GM12892 (cell line): ENCODE measurements around the gene BRINP2.

Experiments used
- POLR2A ChIP-seq: IDR thresholded peaks from 2 replicates; pipeline ENCODE4 v1.6.1; 2011; ENCODE audit warnings: low read depth, low read length, control low read depth
- POLR2AphosphoS5 ChIP-seq: IDR thresholded peaks from 2 replicates; pipeline ENCODE4 v1.6.1; 2011; ENCODE audit warnings: low read depth, low read length, control low read depth
- TAF1 ChIP-seq: IDR thresholded peaks from 2 replicates; pipeline ENCODE4 v1.6.1; 2011; ENCODE audit warnings: low read depth, mild to moderate bottlenecking, control low read depth, low read length, borderline replicate concordance

DNA sequence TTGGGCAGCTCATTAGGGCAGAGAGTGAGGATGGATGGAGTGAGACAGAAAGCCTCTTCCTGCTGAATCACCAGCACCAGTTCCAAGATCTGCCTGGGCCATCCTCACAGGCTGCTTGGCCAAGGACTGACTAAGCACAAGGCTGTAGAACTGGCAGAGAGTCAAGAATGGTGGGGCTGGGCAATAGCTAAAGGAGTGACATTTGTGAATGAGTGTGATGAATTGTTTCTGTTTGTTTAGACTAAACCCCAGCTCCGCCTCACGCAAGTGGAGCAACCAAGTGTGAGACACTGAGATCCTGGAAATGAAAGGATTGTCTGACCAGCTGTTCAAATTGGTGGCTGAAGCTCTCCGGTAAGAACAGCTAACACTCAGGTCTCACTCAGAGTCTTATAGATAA is 38.6 kb downstream of the BRINP2 start:
- TF ChIP-seq POLR2A (no peak), POLR2AphosphoS5 (no peak), TAF1 (no peak)
